HG03432 (cell line): ENCODE results near the gene SDC3.
"Not testable (repeated sequence)": the region's sequence is repeated elsewhere in the genome, so short reads cannot be mapped to it uniquely, and the experiment has no call there.

Experiments used
- ATAC-seq: cut with Tn5 transposase; IDR thresholded peaks from one replicate; pipeline ENCODE4 v1.9.1; 2021; ENCODE audit warnings: mild to moderate bottlenecking, moderate library complexity; ENCODE audit not compliant: unreplicated experiment

SDC3 gene

DNA sequence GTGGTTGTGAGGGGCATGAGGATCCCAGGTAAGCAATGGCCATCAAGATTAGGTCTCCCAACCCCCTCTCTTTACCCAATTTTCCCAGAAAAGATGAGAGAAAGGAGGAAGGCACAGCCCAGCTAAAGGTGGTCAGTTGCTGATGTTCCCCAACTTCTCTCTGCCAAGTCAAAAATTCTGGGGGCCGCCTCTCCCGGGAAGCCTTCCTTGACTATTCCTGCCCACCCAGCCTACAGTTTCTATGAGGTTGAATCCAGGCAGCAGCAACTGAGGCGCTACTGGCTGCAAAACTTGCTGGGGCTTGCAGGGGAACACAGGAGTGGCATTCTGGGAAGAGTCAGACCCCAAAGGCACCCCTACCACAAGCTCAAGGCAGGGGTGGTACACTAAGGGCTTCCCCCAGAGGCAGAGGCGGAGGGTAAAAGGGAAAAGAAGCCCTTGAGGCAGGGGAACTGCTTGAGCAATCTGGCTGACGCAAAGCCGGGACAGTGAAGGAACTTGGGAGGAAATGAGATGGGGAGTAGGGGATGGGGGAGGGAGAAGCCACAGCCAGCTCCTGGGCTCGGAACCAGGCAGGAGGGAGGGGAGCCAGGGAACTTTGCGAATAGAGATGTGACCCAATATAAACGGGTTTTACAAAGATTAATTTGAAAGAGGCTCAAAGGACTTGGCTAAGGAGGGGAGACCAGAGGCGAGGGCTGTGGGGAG lies 31.2 kb downstream of the SDC3 start:
- ATAC-seq: no peak

DNA sequence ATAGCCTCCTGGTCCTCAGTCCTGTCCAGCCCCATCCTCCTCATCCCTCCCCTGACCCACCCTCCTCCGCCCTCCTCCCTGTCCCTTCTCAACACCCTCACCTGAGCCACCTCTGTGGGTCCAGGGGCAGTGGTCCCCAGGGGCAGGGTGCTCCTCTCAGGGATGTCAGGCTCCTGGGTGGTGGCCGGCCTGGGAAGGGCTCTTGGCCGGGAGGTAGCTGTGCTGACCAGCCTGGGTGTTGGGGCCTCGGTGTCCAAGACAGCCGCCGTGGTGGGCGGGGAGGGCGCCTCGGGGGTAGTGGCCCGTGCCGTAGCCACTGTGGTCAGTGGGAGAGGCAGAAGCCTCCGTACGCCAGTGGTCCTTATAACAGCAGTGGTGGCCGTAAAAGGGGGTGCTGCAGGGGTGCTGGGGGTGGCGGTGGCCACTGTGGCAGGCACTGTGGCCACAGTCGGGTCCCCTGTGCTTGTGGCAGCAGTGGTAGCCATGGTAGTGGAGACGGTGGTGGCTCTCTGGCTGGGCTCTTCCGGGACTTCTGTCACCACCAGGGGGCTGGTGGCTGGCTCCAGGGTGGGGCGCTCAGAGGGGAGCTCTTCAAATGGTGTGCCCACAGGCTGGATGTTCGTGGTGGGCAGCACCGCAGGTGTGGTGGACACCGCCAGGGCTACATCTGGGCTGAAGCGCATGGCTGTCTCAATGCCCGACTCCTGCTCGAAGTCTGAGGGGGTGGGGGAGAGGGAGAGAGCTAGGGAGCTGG lies 31.9 kb downstream of the SDC3 start:
- no peak for ATAC-seq

GRCh38 chr1:30875916-30876315 lies 32.6 kb downstream of the SDC3 start:
- no peak for ATAC-seq

DNA sequence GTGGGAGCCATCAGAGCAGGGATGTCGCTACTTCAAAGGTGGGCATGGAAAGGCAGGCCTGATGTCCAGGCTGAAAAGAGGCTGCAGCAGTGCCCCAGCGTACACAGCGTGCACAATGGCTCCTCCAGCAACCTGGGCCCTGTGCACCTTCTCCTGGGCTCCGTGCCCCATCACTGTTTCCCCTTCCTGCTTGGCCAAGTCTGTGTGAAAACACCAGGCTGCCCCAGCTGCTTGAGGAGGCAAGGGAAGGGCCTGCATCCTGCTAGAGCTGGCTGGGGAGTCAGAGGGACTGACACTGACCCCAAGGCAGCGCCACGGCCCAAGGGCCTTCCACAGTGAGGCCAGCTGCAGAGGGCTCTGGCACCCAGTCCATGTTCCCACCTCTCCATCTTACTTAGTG lies 33.4 kb downstream of the SDC3 start:
- ATAC-seq: no peak

DNA sequence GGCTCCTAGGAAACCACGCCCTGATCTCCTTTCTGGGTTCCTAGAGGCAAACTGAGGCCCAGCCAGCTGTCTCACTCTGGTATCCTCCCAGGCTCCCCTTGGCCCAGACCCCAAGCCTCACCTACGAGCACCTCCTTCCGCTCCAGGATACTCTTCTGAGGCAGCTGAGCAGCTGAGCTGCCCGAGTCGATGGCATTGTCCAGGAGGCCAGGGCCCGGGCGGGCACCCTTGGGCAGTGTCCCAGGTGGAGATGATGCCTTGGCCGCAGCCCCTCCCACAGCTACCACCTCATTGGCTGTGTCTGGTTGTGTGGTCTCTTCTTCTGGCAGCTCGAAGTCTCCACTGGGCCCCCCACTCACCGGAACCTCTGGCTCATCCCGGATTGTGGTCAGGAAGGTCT lies 34.4 kb downstream of the SDC3 start:
- no peak for ATAC-seq

- ATAC-seq: no peak
Measured at GRCh38 chr1:30872948-30873263, 35.7 kb downstream of the SDC3 start.

DNA sequence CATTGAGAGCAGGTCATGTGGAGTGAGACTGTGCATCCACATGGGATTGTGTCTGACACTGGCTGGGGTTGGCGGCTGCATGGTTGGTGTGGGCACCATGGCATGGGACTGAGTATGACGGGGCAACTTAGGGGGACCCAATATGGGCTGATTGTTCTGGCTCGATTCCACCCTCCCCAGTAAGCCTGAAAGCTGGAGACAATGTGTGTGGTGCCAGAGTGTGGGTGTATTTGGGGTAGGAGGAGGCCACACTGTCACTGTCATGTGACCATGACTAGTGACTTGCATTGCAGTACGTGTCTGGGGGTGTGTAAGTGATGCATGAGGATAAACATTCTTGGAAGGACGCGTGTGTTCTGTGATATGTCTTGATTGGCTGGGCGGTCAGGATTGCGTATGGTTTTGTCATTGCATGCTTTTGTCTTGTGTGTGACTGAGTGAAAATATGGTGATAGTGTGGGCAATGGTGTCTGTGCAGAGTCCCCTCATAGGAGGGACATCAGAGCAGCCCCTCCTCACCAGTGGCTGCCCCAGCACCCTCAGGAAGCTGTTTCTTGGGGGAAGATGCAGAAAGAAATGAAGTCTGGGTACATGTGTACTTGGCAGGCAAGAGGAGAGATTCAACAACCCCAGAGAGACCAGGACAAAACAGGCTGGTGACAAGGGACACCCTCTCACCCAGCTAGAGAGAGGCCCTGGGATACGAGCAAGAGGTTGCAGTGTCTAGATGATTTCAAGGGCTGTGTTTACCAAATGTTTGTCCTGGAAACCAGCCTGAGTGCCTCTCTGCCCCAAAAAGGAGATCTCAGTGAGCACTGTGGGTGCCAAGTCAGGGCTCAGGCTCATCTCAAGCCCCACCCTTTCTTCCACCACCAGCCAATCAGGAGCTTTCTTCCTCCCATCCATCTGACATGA lies 36.3 kb downstream of the SDC3 start:
- ATAC-seq: no peak

- no peak for ATAC-seq
Measured at GRCh38 chr1:30871276-30871871, 37.2 kb downstream of the SDC3 start.

- ATAC-seq: no peak
Measured at GRCh38 chr1:30870656-30871055, 37.9 kb downstream of the SDC3 start.

GRCh38 chr1:30870035-30870434 lies 38.5 kb downstream of the SDC3 start:
- ATAC-seq: no peak

- no peak for ATAC-seq
Measured at GRCh38 chr1:30868833-30869435, 39.6 kb downstream of the SDC3 start.

DNA sequence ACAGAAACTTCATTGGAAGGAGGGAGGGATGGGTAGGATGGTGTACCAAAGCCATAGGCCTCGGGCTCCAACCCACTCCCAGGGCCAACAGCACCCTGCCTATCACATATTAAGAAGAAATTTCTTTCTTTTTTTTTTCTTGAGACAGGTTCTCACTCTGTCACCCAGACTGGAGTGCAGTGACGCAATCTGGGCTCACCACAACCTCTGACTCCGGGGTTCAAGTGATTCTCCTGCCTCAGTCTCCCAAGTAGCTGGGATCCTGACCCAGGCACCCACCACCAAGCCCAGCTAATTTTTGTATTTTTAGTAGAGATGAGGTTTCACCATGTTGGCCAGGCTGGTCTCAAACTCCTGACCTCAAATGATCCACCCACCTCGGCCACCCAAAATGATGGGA lies 40.5 kb downstream of the SDC3 start:
- ATAC-seq: not testable (repeated sequence)

DNA sequence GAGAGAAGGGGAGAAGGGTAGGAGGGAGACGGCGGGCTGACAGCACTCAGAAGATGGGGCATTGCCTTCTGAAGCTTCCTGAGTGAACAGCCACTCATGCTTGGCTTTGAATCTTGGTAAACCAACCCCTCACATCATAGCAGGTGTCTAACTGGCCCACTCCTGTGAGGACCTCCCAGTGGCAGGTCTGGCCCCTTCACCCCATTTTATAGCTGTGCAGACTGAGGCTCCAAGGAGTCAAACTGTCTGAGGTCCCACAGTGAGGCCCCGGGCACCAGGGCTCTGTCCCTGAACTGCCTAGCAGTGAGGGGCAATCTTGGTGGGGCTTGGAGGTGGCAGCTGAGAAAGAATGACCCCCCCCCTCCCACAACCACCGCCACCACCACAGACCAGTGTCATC lies 41.0 kb downstream of the SDC3 start:
- no peak for ATAC-seq

GRCh38 chr1:30866594-30866993 lies 42.0 kb downstream of the SDC3 start:
- no peak for ATAC-seq

- ATAC-seq: no peak
Measured at GRCh38 chr1:30864681-30865080, 43.9 kb downstream of the SDC3 start.

DNA sequence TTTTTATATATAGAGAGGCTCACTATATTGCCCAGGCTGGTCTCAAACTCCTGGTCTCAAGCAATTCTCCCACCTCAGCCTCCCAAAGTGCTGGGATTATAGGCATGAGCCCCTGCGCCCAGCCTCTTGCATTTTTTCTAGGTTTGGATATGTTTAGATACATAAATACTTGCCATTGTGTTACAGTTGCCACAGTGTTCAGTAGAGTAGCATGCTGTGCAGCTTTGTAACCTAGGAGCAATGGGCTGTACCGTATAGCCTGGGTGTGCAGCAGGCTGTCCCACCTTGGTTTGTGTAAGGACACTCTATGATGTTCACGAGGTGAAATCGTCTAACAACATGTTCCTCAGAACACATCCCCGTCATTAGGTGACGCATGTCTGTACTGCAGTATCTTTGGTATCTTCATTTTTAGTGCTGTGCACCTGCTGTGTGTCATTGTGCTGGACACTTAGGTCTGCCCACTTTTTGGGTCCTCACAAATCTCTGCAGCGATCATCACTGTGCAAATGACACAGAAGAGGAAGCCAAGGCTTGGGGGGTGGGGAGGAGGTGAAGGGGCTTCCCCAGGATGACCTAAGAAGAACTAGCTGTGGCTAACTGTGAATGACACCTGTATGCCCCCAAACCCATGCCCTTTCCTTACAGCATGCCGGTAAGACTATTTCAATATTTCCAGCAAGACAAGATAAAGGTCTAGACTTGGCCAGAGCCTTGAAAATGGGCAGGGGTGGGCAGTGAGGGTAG lies 44.5 kb downstream of the SDC3 start:
- ATAC-seq: no peak

DNA sequence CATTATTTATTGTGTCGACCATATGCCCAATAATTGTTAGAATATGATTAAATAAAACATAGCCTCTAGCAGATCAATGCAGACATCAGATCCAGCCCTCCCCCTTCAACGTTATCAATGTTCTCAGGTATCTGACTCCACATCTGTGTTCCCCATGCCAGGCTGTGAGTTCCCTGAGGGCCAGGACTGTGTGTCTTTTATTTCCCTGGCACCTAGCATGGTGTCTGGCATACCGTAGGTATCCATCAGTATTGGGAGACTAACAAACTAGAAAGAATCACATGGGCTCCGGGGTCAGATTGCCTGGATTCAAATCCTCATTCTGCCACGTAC lies 48.3 kb downstream of the SDC3 start:
- no peak for ATAC-seq

- no peak for ATAC-seq
Measured at GRCh38 chr1:30857964-30858363, 50.6 kb downstream of the SDC3 start.

DNA sequence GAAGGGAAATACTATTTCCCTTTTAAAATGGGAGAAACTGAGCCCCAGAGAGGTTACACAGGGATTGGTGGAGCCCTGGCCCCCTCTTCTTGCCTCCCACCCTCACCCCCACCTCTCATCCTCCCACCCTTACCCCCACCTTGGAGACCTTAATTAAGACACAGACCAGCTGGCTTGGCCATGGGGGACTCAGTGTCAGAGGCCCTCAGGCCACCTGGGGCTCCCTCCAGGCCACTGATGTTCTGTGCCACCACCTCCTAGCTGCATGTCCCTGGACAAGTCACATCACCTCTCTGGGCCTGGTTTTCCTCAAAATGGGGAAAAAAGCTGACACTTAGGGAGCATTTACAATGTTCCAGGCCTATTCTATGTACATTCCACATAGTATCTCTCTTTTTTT lies 51.5 kb downstream of the SDC3 start:
- no peak for ATAC-seq

- ATAC-seq: no peak
Measured at GRCh38 chr1:30856260-30856790, 52.2 kb downstream of the SDC3 start.
